PC-3 (cell line): ENCODE measurements around the gene IL17RD. TPM values are rescaled to one million over a fixed set of nuclear protein-coding genes. Genes with fewer than 3 reads are reported as not detected.

Experiments
- ATAC-seq: fragments of 200-7000 bp; cut with Tn5 transposase; 2 replicates; pipeline ENCODE4 v1.9.1; 2020; ENCODE audit warnings: mild to moderate bottlenecking, moderate library complexity
- BruUV-seq: library from RNA; stranded (reverse); fragments of 400-500 nt; replicated peaks from 2 replicates; lab custom pipeline; 2021; lab: Mats Ljungman, UMichigan
- CTCF ChIA-PET: fragments of 300-600 bp; sonication (Branson Sonifier 250); formaldehyde crosslinking; loops from one replicate; lab custom pipeline; 2022; ENCODE audit warnings: antibody characterized with exemption; lab: Charles Lee
- POLR2A ChIA-PET: fragments of 300-600 bp; sonication (Branson Sonifier 250); formaldehyde crosslinking; loops from one replicate; lab custom pipeline; 2022; ENCODE audit warnings: antibody characterized with exemption; ENCODE audit not compliant: unreplicated experiment; lab: Charles Lee
- DNase-seq: peaks from one replicate; pipeline ENCODE4 v3.0.0-alpha.2; 2015
- H2AFZ ChIP-seq: fragments of 300-600 bp; sonication (generic); 2 replicates; pipeline ENCODE4 v1.6.0; 2016; ENCODE audit warnings: antibody characterized with exemption, low read length
- H3F3A ChIP-seq: fragments of 300-600 bp; sonication (generic); one replicate; pipeline ENCODE4 v1.6.0; 2017; ENCODE audit warnings: antibody characterized with exemption, low read length, control low read depth, mild to moderate bottlenecking; ENCODE audit not compliant: unreplicated experiment
- H3K27ac ChIP-seq: fragments of 300-600 bp; sonication (generic); 2 replicates; pipeline ENCODE4 v1.5.1; 2016; ENCODE audit warnings: mild to moderate bottlenecking, low read length
- H3K27me3 ChIP-seq: fragments of 300-600 bp; sonication (generic); 2 replicates; pipeline ENCODE4 v1.6.1; 2016; ENCODE audit warnings: low read length, mixed read lengths
- H3K36me3 ChIP-seq: fragments of 300-600 bp; sonication (generic); 2 replicates; pipeline ENCODE4 v1.6.1; 2016; ENCODE audit warnings: low read depth, mixed run types, low read length, mixed read lengths
- H3K4me1 ChIP-seq: fragments of 300-600 bp; sonication (generic); 2 replicates; pipeline ENCODE4 v1.5.1; 2016; ENCODE audit warnings: low read length; ENCODE audit not compliant: insufficient read depth
- H3K4me2 ChIP-seq: fragments of 300-600 bp; sonication (generic); 2 replicates; pipeline ENCODE4 v1.6.0; 2016; ENCODE audit warnings: low read length
- H3K4me3 ChIP-seq: fragments of 300-600 bp; sonication (generic); 2 replicates; pipeline ENCODE4 v1.5.1; 2016; ENCODE audit warnings: mild to moderate bottlenecking, low read length, mixed read lengths
- H3K79me2 ChIP-seq: fragments of 300-600 bp; sonication (generic); 2 replicates; pipeline ENCODE4 v1.6.1; 2017; ENCODE audit warnings: low read length, mixed read lengths
- H3K9ac ChIP-seq: fragments of 300-600 bp; sonication (generic); 2 replicates; pipeline ENCODE4 v1.6.0; 2016; ENCODE audit warnings: mild to moderate bottlenecking, low read length
- H3K9me2 ChIP-seq: fragments of 300-600 bp; sonication (generic); replicated peaks from 2 replicates; pipeline ENCODE4 v1.6.1; 2016; ENCODE audit warnings: mixed run types, low read length, mixed read lengths
- H3K9me3 ChIP-seq: fragments of 300-600 bp; sonication (generic); 2 replicates; pipeline ENCODE4 v1.6.1; 2016; ENCODE audit warnings: low read length, mixed read lengths
- H4K20me1 ChIP-seq: fragments of 300-600 bp; sonication (generic); 2 replicates; pipeline ENCODE4 v1.6.1; 2016; ENCODE audit warnings: low read length, mixed read lengths
- EZH2 ChIP-seq: fragments of 300-600 bp; sonication (generic); IDR thresholded peaks from one replicate; pipeline ENCODE4 v1.6.1; 2017; ENCODE audit warnings: antibody characterized with exemption, mild to moderate bottlenecking, low read length; ENCODE audit not compliant: unreplicated experiment
- EZH2phosphoT487 ChIP-seq: fragments of 300-600 bp; sonication (generic); IDR thresholded peaks from 2 replicates; pipeline ENCODE4 v1.6.1; 2018; ENCODE audit warnings: mild to moderate bottlenecking, antibody characterized with exemption, low read length, borderline replicate concordance
- intact Hi-C: fragments of 100-400 bp; cut with micrococcal nuclease; formaldehyde crosslinking; loops from 2 replicates; pipeline ENCODE4 v1.9.0; 2023
- total RNA-seq: library from RNA; depleted of rRNA; stranded (reverse); fragments of >200 nt; gene quantifications from 2 replicates; pipeline ENCODE4 v1.2.3, GENCODE V29; 2014
- TF ChIP-seq, protein P1 (sequence below): fragments of 300-600 bp; sonication (generic); conservative IDR thresholded peaks from 2 replicates; pipeline ENCODE4 v1.5.1; 2017; ENCODE audit warnings: antibody characterized with exemption, low read depth, mild to moderate bottlenecking, low read length

IL17RD gene
- total RNA-seq, 1 experiment from 2014 or later: 3.7 TPM

DNA sequence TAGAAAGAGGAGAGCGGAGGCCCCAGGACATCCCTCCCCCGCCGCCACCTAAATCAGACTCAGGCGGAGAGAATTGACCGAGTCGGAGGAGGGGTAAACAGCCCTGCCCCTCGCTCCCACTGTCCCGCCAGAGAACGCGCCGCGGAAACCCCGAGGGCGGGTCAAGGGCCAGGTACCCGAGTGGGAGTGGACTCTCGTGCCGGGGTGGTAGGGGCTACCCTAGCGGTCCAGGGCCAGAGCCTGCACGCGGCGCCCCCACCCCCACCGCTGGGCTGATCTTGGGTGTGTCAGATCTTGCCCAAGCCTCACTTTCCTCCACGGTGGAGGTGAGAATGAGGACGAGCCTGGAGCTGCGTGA, 85.7 kb downstream of the IL17RD start:
- Histone ChIP-seq H3K9me3 (no peaks in the 10 kb centered on the region), H3K27ac (peak overlapping the region; percentile 39), H3K79me2 (peaks cover 10% of the 10 kb centered on the region), H3K9me2 (no peaks in the 10 kb centered on the region), H3K4me1 (peaks cover 6% of the 10 kb centered on the region), H3K27me3 (no peaks in the 10 kb centered on the region), H3K4me3 (peak overlapping the region; percentile 99), H3K9ac (peak overlapping the region; percentile 78), H3K36me3 (no peaks in the 10 kb centered on the region; the same call in none of the 2 replicates), H2AFZ (peak overlapping the region; percentile 98), H3F3A (no peaks in the 10 kb centered on the region), H4K20me1 (no peaks in the 10 kb centered on the region), H3K4me2 (peak overlapping the region; percentile 96)
- ChIA-PET CTCF (no interaction called here), POLR2A (interaction anchor here (0.6 kb wide), 1 partner anchor 13 kb away, joined by 5 read pairs; no protein-coding TSS in a partner anchor)
- peak; percentile 12 for ATAC-seq
- DNase-seq: no peak
- intact Hi-C loops: loop anchor here (2.0 kb wide), 2 partner anchors 19 to 81 kb away; partner anchors contain the start of gene SPATA12
- TF ChIP-seq, protein P1, sequence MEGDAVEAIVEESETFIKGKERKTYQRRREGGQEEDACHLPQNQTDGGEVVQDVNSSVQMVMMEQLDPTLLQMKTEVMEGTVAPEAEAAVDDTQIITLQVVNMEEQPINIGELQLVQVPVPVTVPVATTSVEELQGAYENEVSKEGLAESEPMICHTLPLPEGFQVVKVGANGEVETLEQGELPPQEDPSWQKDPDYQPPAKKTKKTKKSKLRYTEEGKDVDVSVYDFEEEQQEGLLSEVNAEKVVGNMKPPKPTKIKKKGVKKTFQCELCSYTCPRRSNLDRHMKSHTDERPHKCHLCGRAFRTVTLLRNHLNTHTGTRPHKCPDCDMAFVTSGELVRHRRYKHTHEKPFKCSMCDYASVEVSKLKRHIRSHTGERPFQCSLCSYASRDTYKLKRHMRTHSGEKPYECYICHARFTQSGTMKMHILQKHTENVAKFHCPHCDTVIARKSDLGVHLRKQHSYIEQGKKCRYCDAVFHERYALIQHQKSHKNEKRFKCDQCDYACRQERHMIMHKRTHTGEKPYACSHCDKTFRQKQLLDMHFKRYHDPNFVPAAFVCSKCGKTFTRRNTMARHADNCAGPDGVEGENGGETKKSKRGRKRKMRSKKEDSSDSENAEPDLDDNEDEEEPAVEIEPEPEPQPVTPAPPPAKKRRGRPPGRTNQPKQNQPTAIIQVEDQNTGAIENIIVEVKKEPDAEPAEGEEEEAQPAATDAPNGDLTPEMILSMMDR: no peak
- TF ChIP-seq EZH2phosphoT487 (no peak), EZH2 (no peak)
- TSS peak; percentile 82 for BruUV-seq

- H4K20me1 ChIP-seq: no peaks in the 10 kb centered on the region
- H3K4me3 ChIP-seq: peak overlapping the region; percentile 99
- BruUV-seq: no TSS peak
- H3K4me1 ChIP-seq: peaks cover 6% of the 10 kb centered on the region
- DNase-seq: peak; percentile 59
- peak overlapping the region; percentile 78 for H3K9ac ChIP-seq
- no peaks in the 10 kb centered on the region for H3K27me3 ChIP-seq
- peak overlapping the region; percentile 39 for H3K27ac ChIP-seq
- H3K79me2 ChIP-seq: peaks cover 10% of the 10 kb centered on the region
- H3K9me3 ChIP-seq: no peaks in the 10 kb centered on the region
- no peaks in the 10 kb centered on the region for H3K9me2 ChIP-seq
- ChIA-PET CTCF (interaction anchor here (0.5 to 0.6 kb wide), 2 partner anchors 17 to 85 kb away, joined by 3 to 4 read pairs; no protein-coding TSS in a partner anchor), POLR2A (interaction anchor here (0.6 kb wide), 1 partner anchor 12 kb away, joined by 5 read pairs; no protein-coding TSS in a partner anchor)
- intact Hi-C loops: loop anchor here (1.0 to 2.0 kb wide), 3 partner anchors 18 to 80 kb away; partner anchors contain the start of gene SPATA12
- TF ChIP-seq EZH2: no peak
- TF ChIP-seq, protein P1: peak; percentile 37; the same call in 1 of the 2 replicates
- no peak for TF ChIP-seq EZH2phosphoT487
- peak overlapping the region; percentile 96 for H3K4me2 ChIP-seq
- peak overlapping the region; percentile 98 for H2AFZ ChIP-seq
- no peaks in the 10 kb centered on the region for H3F3A ChIP-seq
- H3K36me3 ChIP-seq: no peaks in the 10 kb centered on the region; the same call in none of the 2 replicates
- ATAC-seq: peak; percentile 65
Observed at GRCh38 chr3:57078635-57079473, 86.3 kb downstream of the IL17RD start.
